ENCODE results near the gene WDR1. TPM values are rescaled to one million over a fixed set of nuclear protein-coding genes. Genes with fewer than 3 reads are reported as not detected.

WDR1 gene, protein sequence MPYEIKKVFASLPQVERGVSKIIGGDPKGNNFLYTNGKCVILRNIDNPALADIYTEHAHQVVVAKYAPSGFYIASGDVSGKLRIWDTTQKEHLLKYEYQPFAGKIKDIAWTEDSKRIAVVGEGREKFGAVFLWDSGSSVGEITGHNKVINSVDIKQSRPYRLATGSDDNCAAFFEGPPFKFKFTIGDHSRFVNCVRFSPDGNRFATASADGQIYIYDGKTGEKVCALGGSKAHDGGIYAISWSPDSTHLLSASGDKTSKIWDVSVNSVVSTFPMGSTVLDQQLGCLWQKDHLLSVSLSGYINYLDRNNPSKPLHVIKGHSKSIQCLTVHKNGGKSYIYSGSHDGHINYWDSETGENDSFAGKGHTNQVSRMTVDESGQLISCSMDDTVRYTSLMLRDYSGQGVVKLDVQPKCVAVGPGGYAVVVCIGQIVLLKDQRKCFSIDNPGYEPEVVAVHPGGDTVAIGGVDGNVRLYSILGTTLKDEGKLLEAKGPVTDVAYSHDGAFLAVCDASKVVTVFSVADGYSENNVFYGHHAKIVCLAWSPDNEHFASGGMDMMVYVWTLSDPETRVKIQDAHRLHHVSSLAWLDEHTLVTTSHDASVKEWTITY
- 114 and 122 TPM in 2 replicates for total RNA-seq

DNA sequence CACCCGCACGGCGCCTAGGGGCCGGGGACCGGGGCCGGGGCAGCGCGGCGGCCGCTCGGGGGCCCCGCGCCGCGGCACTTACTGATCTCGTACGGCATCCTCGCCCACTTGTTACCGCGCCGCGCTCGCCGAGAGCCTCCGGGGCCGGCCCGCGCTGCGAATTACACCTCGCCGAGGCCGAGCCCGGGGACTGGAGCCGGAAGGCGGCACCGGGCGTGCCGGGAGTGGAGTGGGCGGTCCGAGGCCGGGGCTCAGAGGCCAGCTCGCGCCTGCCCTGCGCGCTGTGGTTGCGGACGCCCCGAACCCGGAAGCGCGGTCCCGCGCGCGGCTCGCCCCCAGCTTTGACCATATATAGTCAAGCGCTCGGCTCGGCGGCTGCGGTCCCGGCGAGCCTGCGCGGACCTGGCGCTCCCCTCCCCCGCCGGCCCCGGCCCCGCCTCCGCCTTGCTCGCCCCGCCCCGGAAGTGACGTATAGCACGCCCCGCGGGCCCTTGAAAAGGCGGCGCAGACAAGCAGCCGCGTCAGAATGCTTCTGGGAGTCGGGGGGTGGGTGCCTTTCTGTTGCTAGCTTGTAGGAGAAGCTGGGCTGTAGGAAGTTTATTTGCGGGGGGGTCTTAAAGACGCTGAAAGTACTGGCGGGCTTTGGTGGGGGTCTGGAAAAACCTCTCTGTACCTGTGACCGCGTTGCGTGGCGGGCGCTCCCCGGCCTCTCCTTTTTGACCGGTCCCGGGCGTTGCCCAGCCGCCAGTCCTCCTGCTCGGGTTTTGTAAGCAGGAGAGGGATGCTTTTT is at the start of gene WDR1:
WDR1 (minus strand) TSS at position 231 of the 790 bp plus-strand sequence; CDS start at position 98, 133 bp downstream.

Other genes with a start within 250 kb of the WDR1 start
- gene SLC2A9, start 95.3 kb downstream of the WDR1 start, total RNA-seq = 2.7 and 2.9 TPM in 2 replicates

Measured in cardiac ventricle fibroblast (primary cell).